Measurements from ENCODE around the gene MRGPRG.

- TF ChIP-seq EZH2 (IDR thresholded peaks at IDR 0.05) (no peak), POLR2AphosphoS5 (IDR thresholded peaks at IDR 0.05; ENCODE audit: low read depth, low read length) (no peak), REST (IDR thresholded peaks at IDR 0.05; ENCODE audit: low read depth) (no peak), RAD21 (IDR thresholded peaks at IDR 0.05; ENCODE audit: low read depth) (no peak), CTCF (IDR thresholded peaks at IDR 0.05 in 2 of 3, conservative IDR thresholded peaks at IDR 0.05 in 1 of 3; ENCODE audit: borderline replicate concordance in 1 of 3, insufficient read depth in 1 of 3, low read depth in 2 of 3, low read length in 2 of 3) (no peak), YY1 (IDR thresholded peaks at IDR 0.05; ENCODE audit: extremely low read depth, insufficient replicate concordance, low read depth, low read length) (no peak), FOSL1 (IDR thresholded peaks at IDR 0.05; ENCODE audit: low read depth) (no peak), SRF (IDR thresholded peaks at IDR 0.05; ENCODE audit: low read depth) (no peak), ELF1 (IDR thresholded peaks at IDR 0.05; ENCODE audit: borderline replicate concordance, low read depth) (no peak), POLR2A (IDR thresholded peaks at IDR 0.05; ENCODE audit: borderline replicate concordance, extremely low read depth, insufficient read depth, insufficient read length) (no peak), CEBPB (IDR thresholded peaks at IDR 0.05; ENCODE audit: low read depth) (no peak), SP1 (IDR thresholded peaks at IDR 0.05; ENCODE audit: low read depth) (no peak), ZBTB33 (IDR thresholded peaks at IDR 0.05; ENCODE audit: extremely low read depth, insufficient replicate concordance, low read length) (no peak)
Measured at GRCh38 chr11:3205261-3206155, 13.1 kb downstream of the MRGPRG start.

Data from HCT116 (cell line).